GM19324 (cell line): ENCODE data around the gene FCGBP.
"Not testable (repeated sequence)": the region's sequence is repeated elsewhere in the genome, so short reads cannot be mapped to it uniquely, and the experiment has no call there.

Source experiments
- ATAC-seq: cut with Tn5 transposase; IDR thresholded peaks from one replicate; pipeline ENCODE4 v1.9.1; 2021; ENCODE audit warnings: mild to moderate bottlenecking, moderate library complexity; ENCODE audit not compliant: unreplicated experiment, low FRiP score

Gene FCGBP

DNA sequence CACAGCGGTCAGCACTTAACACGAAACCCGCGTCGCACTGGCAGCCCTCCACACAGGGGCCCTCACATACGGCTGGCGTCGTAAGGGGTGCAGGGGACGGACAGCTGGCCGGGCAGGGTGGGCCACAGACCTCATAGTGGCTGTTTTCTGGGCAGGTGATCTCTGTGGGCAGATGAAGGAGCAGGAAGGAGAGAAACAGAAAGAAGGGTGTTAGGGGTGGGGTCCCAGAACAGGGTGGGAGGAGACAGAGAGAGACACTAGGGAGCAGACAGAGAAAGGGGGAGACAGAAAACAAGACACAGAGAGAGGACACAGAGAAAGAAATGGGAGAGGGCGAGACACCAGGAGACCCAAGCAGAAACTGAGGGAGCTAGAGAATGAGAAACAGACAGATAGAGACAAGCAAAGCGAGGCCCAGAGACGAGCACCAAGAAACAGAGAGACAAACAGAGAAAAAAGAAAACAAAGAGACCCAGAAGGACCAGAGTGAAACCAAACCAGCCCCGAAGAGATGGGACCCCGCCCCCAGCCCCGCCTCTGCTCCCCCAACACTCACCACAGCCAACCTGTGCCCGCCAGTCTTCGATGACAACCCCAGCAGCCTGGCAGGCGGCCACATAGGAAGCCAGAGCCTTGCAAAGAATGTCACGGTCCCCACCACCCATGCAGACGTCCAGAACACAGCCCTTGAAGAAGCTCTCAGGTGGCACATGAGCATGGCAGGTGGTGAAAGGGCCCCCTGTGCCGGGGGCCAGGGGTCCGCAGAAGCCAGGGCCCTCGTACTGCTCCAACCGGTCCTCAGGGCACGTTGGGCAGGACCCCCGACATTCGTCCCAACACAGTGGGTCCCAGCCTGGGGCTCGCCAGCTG is 40.8 kb downstream of the FCGBP start:
- not testable (repeated sequence) for ATAC-seq

DNA sequence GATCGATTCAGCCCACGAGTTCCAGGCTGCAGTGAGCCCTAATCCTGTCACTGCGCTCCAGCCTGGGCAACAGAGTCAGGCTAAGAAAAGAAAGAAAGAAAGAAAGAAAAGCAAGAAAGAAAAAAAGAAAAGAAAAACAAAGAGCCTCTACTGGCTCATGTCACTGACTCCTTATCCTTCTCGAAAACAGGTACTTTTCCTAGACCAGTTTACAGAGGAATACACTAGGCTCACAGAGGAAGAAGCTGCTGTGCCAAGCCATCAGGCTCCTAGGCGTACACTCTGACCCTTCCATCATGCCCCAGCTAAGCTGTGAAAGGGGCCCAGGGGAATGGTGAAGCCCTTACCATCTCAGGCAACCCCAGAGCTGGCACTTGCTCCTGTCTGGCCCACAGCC is 41.9 kb downstream of the FCGBP start:
- ATAC-seq = not testable (repeated sequence)

DNA sequence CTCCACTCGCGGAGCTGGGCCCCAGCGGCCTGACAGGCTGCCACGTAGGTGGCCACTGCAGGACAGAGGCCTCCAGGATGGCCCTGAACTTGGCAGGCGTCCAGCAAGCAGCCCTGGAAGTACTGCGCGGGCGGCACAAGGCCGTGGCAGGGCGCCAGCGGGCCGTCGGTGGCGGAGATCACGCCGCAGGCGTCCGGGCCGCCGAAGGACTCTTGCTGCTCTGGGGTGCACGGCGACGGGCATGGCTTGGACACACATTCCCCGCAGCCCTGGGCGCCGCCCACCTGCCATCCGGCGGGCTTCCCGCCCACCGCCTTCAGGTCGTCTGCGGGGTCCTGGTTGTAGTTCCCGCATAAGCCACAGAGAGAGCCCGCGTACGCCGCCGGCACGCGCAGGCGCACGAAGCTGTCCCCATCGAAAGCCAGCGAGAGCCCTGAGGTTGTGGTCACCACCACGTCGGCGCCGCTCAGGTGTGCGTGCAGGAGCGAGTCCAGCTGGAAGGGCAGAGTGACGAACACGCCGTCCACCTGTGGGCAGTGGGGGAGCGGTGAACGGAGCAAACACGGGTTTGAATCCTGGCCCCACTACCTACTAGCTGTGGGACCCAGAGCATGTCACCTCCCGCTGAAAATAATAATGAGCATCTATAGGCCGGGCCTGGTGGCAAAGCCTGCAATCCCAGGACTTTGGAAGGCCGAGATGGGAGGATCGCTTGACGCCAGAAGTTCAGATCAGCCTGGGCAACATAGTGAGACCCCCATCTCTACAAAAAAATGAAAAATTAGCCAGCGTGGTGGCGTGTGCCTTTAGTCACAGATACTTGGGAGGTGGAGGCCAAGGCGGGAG is 42.6 kb downstream of the FCGBP start:
- not testable (repeated sequence) for ATAC-seq

DNA sequence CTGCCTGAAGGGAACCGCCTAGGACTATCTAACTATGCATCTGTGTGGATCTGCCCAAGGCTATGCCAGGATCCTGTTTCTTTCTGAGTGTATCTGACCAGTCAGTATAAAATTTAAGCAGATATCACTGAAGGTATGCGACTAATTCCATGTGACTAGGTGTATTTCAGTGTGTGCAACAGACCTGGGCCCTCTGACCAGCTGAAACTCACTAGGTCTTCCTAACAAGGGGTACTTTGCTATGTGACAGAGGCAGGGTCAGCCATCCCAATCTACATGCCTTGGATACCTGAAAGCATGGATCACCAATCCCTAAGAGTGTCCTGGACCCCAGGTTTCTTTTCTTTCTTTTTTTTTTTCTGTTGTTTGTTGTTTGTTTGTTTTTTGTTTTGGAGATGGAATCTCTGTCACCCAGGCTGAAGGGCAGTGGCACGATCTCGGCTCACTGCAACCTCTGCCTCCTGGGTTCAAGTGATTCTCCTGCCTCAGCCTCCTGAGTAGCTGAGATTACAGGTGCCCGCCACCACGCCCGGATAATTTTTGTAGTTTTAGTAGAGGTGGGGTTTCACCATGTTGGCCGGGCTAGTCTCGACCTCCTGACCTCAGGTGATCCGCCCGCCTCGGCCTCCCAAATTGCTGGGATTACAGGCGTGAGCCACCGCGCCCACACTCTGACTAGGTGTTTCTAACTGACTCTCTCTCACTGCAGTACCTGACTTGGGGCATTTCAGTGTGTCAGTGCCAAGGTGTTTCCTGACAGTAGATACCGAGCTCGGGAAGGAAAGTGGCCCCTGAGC is 43.5 kb downstream of the FCGBP start:
- no peak for ATAC-seq

DNA sequence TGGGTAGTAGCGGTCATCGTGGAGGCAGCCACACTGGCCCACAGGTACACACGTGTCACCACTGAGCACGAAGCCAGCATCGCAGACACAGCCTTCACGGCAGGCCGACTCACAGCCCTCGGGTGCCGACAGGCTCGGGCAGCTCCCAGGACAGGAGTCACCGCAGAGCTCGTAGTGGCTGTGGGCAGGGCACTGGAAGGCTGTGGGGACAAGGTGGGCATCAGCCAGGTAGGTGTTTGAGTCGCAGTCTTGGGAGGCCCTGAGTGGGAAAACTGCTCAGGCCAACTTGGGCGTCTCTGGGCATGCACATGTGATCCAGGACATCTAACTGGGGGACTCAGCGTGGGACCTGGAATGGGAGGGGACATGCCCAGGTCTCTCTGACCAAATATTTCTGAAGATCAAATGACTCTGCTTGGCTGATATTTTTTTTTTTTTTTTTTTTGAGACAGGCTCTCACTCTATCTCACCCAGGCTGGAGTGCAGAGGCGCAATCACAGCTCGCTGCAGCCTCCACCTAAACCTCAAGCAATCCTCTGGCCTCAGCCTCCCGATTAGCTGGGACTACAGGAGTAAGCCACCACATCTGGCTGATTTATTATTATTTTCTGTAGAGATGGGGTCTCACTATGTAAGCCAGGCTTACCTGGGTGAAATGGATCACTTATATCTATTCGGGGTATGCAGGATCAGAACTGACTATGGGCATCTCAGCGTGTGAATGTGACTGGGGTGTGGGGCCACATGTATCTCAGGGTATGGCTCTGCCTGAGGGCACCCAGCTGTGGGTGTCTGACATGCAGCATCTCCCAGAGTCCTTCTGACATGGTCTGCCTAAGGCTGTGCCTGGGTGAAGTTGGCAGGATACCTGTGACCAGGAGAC is 44.3 kb downstream of the FCGBP start:
- not testable (repeated sequence) for ATAC-seq

DNA sequence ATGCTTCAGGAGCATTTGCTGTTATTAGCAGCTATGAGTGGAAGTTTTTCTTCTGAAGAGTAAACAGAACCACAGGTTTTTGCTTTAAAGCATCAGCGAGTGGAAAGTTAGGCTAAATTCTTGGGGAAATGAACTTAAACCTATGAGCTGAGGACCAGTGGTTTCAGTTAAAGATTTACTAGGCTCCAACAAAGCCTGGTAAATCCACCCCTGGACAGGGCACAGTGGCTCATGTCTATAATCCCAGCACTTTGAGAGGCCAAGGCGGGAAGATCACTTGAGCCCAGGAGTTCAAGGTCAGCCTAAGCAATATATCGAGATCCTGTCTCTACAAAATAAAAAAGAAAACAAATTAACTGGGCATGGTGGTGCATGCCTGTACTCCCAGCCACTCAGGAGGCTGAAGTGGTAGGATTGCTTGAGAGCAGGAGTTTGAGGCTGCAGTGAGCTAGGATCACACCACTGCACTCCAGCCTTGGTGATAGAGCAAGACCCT is 46.9 kb downstream of the FCGBP start:
- not testable (repeated sequence) for ATAC-seq

DNA sequence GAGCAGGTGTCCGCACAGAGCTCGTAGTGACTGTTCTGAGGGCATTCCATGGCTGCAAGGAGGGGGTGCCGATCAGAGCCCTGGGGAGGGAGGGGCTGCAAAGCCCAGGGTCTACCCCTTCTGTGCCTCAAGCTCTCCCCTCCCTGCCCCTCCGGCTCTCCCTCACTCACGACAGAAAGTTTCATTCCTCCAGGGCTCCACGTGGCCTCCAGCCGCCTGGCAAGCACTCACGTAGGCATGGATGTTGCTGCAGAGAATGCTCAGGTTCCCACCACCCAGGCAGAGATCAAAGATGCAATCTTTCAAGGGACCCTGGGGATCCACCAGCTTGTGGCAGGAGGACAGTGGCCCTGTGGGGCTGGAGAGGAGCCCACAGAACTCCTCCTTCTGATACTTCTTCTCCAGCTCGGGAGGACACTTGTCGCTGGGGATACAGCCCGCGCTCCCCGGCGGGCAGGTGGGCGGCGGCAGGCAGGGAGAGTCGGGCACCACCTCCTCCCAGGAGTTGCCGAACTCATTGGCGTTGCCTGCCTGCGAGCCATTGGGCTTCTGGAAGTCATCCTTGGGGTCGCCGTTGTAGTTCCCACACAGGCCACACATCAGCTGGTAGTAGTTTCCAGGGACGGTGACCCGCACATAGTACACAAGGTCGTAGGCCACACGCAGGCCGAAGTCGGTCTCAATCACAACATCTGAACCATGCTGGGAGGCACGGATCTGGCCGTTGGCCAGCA is 48.4 kb downstream of the FCGBP start:
- not testable (repeated sequence) for ATAC-seq

DNA sequence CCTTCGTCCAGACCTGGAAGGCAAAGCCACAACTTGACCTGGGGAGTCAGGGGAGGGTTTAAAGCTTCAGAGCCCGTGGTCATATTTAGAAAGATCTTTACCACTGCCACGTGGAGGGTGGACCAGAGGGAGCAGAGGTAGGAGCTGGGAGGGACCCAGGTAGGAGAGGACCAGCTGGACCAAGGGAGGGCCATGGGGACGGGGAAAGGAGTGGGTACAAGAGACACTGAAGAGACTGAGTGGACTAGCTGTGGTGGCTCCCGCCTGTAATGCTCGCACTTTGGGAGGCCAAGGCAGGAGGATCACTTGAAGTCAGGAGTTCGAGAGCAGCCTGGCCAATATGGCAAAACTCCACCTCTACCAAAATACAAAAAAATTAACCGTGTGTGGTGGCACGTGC is 49.7 kb downstream of the FCGBP start:
- ATAC-seq = not testable (repeated sequence)
